ENCODE data around the gene ELANE.
"Not testable (repeated sequence)": the region's sequence is repeated elsewhere in the genome, so short reads cannot be mapped to it uniquely, and the experiment has no call there.

Gene ELANE

DNA sequence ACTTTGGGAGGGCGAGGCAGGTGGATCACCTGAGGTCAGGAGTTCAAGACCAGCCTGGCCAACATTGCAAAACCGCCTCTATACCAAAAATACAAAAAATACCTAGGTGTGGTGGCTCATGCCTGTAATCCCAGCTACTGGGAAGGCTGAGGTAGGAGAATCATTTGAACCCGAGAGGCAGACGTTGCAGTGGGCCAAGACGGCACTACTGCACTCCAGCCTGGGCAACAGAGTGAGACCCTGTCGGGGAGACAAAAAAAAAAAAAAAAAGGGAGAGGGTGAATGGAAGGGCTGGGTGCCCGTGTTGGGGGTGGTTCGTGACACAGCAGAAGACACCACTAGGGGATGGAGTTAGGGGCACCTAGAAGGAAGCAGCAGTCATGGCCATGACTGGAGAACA lies 18.2 kb downstream of the ELANE start:
- Mint-ChIP-seq H3K9me3 (no peaks in the 10 kb centered on the region), H3K36me3 (ENCODE audit: low read depth) (peaks cover 81% of the 10 kb centered on the region), H3K4me1 (ENCODE audit: low read depth) (peaks cover 32% of the 10 kb centered on the region), H3K27ac (no peak overlapping the region), H3K4me3 (no peak overlapping the region), H3K27me3 (no peaks in the 10 kb centered on the region)
- intact Hi-C loops (cut with micrococcal nuclease), result no loop called here

DNA sequence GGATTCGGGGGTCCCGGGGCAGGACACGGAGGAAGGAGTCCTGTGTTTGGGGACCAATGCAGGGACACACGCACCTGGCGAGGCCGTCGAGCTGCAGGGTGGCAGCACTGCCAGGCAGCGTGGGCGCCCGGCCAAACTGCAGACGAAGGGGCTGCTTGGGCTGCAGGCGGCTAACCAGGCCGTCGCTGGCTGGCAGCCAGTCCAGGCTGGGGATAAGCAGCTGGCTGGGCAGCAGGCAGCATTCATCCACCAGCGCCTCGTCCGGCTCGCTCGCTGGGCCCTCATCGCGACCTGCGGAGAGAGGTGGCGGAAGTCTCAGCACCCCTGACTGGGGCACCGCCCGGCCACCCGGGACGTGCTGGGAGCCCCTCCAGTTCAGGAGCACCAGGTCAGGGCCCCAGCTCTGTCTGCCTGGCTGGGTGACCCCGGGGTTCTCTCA lies 18.9 kb downstream of the ELANE start:
- Mint-ChIP-seq H3K36me3 (ENCODE audit: low read depth) (peaks cover 82% of the 10 kb centered on the region), H3K4me1 (ENCODE audit: low read depth) (peaks cover 32% of the 10 kb centered on the region), H3K4me3 (no peak overlapping the region), H3K27me3 (no peaks in the 10 kb centered on the region), H3K27ac (peak overlapping the region; percentile 53), H3K9me3 (no peaks in the 10 kb centered on the region)
- intact Hi-C loops (cut with micrococcal nuclease), result no loop called here

DNA sequence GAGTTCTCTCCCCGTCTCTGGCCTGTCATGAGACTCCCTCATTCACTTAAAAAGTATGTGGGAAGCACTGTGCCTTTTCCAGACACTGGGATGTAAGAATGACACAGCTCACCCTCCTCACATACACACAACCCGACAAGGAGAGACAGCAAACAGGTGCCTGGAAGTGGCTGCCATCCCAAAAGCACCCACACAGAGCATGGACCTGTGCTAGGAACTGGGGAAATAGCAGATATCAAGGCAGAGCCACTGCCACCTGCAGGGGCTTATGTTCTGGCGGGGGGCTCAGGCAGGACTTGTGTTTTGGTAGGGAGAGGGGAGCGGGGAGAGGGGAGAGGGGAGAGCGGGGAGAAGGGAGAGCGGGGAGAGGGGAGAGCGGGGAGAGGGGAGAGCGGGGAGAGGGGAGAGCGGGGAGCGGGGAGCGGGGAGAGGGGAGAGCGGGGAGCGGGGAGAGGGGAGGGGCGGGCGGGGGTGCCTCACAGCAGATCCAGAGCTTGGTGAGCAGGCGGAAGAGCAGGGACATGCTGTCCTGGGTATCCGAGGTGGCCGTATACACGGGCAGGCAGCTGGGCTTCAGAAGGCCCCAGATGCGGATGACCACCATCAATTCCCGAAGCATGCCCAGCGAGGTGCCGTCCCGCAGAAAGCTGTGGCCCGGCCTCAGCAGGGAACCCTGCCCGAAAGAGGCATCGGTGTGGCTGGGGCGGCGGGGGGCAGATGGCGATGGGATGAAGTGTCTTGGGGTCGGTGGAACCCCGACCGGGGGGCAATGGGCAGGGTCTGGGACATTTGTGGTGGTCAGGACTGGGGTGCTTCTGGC lies 19.6 kb downstream of the ELANE start:
- peak overlapping the region; percentile 83 for H3K27ac Mint-ChIP-seq
- H3K36me3 Mint-ChIP-seq (ENCODE audit: low read depth), result peaks cover 89% of the 10 kb centered on the region
- H3K27me3 Mint-ChIP-seq, result no peaks in the 10 kb centered on the region
- peak overlapping the region; percentile 75 for H3K4me3 Mint-ChIP-seq
- H3K9me3 Mint-ChIP-seq, result no peaks in the 10 kb centered on the region
- peaks cover 32% of the 10 kb centered on the region for H3K4me1 Mint-ChIP-seq (ENCODE audit: low read depth)
- intact Hi-C loops (cut with micrococcal nuclease), result no loop called here

DNA sequence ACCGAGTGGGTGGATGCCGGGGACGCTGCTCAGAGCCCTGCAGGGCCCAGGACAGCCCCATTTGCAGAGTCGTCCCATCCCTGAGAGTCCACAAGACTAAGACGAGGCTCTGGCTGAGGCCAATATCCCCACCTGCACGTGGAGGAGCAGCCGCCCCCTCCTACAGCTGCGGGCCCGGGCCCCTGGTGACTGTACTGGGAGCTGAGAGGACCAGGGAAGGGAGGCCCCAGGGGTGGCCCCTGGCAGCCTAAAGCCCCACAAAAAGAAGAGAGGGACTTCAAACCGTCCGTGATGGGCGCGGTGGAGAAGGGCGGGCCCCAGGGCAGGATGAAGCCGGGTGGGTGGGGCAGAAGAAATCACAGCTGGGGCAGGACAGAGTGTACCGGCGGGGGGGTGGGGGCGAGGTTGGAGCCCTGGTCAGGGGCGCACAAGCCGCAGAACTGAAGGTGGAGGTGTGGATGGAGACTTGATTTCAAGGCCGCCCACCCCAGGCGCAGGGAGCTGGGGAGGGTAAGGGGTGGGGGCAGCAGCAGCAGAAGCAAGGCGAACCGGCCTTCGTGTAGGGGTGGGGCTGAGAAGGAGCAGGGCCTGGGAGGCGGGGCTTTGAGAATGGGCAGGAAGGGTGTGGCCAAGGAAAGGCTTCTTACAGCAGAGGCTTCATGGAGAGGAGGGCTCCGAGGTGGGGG lies 20.3 kb downstream of the ELANE start:
- Mint-ChIP-seq H3K27me3 (no peaks in the 10 kb centered on the region), H3K9me3 (no peaks in the 10 kb centered on the region), H3K36me3 (ENCODE audit: low read depth) (peaks cover 89% of the 10 kb centered on the region), H3K4me3 (peak overlapping the region; percentile 75), H3K4me1 (ENCODE audit: low read depth) (peaks cover 28% of the 10 kb centered on the region), H3K27ac (peak overlapping the region; percentile 83)
- intact Hi-C loops (cut with micrococcal nuclease), result no loop called here

DNA sequence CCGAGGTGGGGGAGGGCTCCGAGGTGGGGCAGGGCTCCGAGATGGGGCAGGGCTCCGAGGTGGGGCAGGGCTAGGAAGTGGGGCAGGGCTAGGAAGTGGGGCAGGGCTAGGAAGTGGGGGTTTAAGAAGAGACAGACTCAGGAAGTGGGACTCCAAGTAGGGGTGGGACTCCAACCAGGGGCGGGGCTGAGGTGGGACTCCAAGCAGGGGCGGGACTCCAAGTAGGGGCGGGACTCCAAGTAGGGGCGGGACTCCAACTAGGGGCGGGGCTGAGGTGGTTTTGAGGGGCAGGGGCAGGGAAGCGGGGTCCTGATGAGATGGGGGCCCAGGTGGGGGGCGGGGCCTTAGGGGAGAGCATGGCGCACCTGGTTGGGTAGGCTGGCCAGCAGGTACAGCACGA lies 21.0 kb downstream of the ELANE start:
- H3K27me3 Mint-ChIP-seq, result no peaks in the 10 kb centered on the region
- peak overlapping the region; percentile 55 for H3K4me3 Mint-ChIP-seq
- H3K27ac Mint-ChIP-seq, result peak overlapping the region; percentile 83
- peaks cover 89% of the 10 kb centered on the region for H3K36me3 Mint-ChIP-seq (ENCODE audit: low read depth)
- H3K9me3 Mint-ChIP-seq, result no peaks in the 10 kb centered on the region
- intact Hi-C loops (cut with micrococcal nuclease), result no loop called here
- peaks cover 25% of the 10 kb centered on the region for H3K4me1 Mint-ChIP-seq (ENCODE audit: low read depth)

DNA sequence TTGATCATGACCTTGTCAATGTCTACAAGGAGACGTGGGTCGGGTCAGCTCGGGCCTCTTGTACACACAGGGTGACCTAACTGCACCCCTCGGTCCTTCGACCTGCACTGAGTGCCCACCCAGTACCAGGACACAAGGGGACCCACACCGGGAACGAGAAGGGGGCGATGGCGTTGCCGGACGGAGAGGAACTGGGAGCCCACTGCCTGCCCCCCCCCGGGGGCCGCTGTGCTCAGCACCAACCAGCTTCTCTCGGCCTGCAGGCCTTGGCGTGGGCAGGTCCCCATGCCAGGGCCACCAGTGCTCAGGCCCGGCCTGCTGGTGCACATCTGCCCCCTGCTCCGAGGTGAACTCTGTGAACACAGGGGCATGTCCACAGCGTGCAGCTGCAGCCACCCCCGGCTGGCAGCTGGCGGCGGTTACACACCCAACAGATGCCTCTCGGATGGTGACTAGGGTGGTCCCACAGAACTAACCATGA lies 21.5 kb downstream of the ELANE start:
- H3K36me3 Mint-ChIP-seq (ENCODE audit: low read depth), result peaks cover 89% of the 10 kb centered on the region
- no peaks in the 10 kb centered on the region for H3K27me3 Mint-ChIP-seq
- intact Hi-C loops (cut with micrococcal nuclease), result no loop called here
- H3K9me3 Mint-ChIP-seq, result no peaks in the 10 kb centered on the region
- H3K27ac Mint-ChIP-seq, result no peak overlapping the region
- no peak overlapping the region for H3K4me3 Mint-ChIP-seq
- H3K4me1 Mint-ChIP-seq (ENCODE audit: low read depth), result peaks cover 25% of the 10 kb centered on the region

DNA sequence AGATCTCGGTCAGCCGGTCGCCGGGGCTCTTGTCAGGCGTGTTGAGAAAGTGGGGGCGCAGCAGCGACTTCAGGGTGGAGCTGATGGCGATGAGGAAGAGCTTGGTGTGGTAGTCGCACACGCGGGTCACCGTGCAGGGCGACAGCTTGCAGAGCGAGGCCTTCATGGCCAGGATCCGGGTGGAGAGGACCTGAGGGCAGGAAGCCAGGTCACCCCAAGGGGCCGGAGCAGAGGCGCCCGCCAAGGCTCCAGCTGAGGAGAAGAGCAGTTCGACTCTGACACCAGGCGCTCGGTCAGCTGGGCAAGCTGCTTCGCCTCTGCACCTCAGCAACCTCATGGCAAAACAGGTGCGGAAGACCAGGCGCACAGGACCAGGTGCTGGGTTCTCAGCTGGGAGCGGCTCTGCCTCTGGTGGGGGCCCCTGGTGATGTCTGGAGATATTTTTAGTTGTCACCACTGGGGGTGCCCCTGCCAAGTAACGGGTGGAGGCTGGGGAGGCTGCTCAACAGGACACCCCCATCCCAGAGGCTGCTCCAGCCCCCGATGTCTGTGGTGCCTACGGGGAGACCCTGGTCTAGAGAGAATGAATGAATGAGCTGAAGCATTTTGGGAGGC lies 23.3 kb downstream of the ELANE start:
- intact Hi-C loops (cut with micrococcal nuclease), result no loop called here
- Mint-ChIP-seq H3K36me3 (ENCODE audit: low read depth) (peaks cover 89% of the 10 kb centered on the region), H3K27ac (no peak overlapping the region)

DNA sequence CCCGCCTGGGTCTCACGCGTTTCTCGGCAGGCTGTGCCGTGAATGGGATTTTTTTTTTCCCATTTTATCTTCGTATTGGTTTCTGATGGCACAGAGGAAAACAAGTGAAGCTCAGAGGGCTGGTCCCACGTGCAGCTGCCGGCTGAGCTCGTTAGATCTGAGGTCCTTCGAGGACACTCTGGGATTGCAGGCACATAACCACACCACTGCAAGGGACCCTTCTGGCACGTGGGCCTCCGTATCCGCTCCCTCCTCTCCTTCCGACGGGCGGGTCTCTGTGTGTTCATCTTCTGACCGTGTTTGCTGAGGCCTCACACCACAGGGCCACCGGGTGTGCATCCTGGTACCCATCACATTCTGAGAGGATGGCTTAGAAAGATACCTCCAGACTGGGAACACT lies 24.0 kb downstream of the ELANE start:
- Mint-ChIP-seq H3K9me3 (no peaks in the 10 kb centered on the region), H3K4me1 (ENCODE audit: low read depth) (peaks cover 10% of the 10 kb centered on the region), H3K4me3 (no peak overlapping the region), H3K27ac (no peak overlapping the region), H3K36me3 (ENCODE audit: low read depth) (peaks cover 89% of the 10 kb centered on the region), H3K27me3 (no peaks in the 10 kb centered on the region)
- intact Hi-C loops (cut with micrococcal nuclease), result no loop called here

More for the DNA sequence above, 23.3 kb downstream of the ELANE start:
- H3K27me3 Mint-ChIP-seq, result no peaks in the 10 kb centered on the region
- no peaks in the 10 kb centered on the region for H3K9me3 Mint-ChIP-seq
- H3K4me3 Mint-ChIP-seq, result no peak overlapping the region
- peaks cover 15% of the 10 kb centered on the region for H3K4me1 Mint-ChIP-seq (ENCODE audit: low read depth)

DNA sequence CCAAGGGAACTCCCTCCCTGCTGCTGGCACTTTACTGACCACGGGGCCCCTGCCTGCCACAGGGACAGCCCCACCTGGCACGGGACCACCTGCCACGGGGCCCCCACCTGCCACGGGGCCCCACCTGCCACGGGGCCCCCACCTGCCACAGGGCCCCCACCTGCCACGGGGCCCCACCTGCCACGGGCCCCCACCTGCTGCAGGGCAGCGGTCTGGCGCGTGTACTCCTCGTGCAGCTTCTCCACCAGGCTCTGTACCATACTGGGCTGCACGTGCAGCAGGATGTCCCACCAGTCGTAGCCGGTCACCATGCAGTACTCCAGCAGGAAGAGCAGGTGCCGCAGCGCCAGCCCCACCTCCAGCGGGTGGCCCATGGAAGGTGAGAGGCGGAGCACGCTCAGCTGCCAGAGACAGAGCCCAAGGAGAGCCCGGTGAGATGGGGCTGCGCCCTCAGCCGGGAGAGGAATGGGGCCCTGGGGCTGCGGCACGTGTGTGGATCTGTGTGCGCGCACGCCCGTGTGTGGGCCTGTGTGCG lies 24.7 kb downstream of the ELANE start:
- intact Hi-C loops (cut with micrococcal nuclease), result no loop called here
- H3K36me3 Mint-ChIP-seq (ENCODE audit: low read depth), result peaks cover 89% of the 10 kb centered on the region
- H3K27me3 Mint-ChIP-seq, result no peaks in the 10 kb centered on the region
- peaks cover 9% of the 10 kb centered on the region for H3K4me1 Mint-ChIP-seq (ENCODE audit: low read depth)
- H3K4me3 Mint-ChIP-seq, result no peak overlapping the region
- no peak overlapping the region for H3K27ac Mint-ChIP-seq
- H3K9me3 Mint-ChIP-seq, result no peaks in the 10 kb centered on the region

DNA sequence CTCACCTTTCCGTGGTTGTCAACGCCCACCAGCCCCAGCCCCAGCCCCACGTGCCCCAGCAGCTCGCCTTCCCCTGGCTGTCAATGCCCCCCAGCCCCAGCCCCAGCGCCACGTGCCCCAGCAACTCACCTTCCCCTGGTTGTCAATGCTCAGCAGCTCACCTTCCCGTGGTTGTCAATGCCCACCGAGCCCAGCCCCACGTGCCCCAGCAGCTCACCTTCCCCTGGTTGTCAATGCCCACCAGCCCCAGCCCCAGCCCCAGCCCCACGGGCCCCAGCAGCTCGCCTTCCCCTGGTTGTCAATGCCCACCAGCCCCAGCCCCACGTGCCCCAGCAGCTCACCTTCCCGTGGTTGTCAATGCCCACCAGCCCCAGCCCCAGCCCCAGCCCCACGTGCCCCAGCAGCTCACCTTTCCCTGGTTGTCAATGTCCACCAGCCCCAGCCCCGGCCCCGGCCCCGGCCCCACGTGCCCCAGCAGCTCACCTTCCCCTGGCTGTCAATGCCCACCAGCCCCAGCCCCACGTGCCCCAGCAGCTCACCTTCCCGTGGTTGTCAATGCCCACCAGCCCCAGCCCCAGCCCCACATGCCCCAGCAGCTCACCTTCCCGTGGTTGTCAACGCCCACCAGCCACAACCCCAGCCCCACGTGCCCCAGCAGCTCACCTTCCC lies 26.0 kb downstream of the ELANE start:
- intact Hi-C loops (cut with micrococcal nuclease); H3K4me3 Mint-ChIP-seq; H3K9me3 Mint-ChIP-seq; H3K4me1 Mint-ChIP-seq (ENCODE audit: low read depth); H3K27ac Mint-ChIP-seq; H3K27me3 Mint-ChIP-seq: not testable (repeated sequence)
- H3K36me3 Mint-ChIP-seq (ENCODE audit: low read depth), result peaks cover 94% of the 10 kb centered on the region

DNA sequence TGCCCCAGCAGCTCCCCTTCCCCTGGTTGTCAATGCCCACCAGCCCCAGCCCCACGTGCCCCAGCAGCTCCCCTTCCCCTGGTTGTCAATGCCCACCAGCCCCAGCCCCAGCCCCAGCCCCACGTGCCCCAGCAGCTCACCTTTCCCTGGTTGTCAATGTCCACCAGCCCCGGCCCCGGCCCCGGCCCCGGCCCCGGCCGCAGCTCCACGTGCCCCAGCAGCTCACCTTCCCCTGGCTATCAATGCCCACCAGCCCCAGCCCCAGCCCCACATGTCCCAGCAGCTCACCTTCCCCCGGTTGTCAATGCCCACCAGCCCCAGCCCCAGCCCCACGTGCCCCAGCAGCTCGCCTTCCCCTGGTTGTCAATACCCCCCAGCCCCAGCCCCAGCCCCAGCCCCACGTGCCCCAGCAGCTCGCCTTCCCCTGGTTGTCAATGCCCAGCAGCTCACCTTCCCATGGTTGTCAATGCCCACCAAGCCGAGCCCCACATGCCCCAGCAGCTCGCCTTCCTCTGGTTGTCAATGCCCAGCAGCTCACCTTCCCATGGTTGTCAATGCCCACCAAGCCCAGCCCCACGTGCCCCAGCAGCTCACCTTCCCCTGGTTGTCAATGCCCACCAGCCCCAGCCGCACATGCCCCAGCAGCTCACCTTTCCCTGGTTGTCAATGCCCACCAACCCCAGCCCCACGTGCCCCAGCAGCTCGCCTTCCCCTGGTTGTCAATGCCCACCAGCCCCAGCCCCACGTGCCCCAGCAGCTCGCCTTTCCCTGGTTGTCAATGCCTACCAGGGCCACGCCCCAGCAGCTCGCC lies 26.9 kb downstream of the ELANE start:
- not testable (repeated sequence) for H3K27ac Mint-ChIP-seq, H3K4me3 Mint-ChIP-seq

DNA sequence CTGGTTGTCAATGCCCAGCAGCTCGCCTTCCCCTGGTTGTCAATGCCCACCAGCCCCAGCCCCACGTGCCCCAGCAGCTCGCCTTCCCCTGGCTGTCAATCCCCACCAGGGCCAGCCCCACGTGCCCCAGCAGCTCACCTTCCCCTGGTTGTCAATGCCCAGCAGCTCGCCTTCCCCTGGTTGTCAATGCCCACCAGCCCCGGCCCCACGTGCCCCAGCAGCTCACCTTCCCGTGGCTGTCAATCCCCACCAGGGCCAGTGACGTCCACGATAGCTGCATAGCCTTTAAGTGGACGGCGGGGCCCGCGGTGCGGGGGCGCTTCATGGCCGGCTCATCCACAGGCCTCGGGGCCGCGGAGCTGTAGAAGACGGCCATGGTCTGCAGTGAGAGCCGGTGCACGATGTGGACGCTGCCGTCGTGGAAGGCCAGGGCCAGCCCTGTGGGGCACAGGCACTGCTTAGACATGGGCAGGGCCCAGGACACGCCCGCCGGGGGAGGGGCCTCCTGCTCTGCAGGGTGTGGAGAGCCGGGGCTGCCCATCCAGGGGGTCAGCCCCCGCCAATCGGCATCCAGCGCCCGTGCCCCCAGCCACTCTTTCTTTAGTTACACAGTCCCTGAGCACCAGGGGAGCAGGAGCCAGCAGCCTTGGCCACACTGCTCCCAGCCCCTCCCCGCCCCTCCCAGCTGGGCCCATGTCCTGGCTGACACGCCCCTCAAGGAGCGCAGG lies 27.8 kb downstream of the ELANE start:
- H3K27me3 Mint-ChIP-seq, result no peaks in the 10 kb centered on the region
- intact Hi-C loops (cut with micrococcal nuclease), result no loop called here
- no peak overlapping the region for H3K27ac Mint-ChIP-seq
- H3K4me1 Mint-ChIP-seq (ENCODE audit: low read depth), result no peaks in the 10 kb centered on the region
- no peak overlapping the region for H3K4me3 Mint-ChIP-seq
- no peaks in the 10 kb centered on the region for H3K9me3 Mint-ChIP-seq
- peaks cover 100% of the 10 kb centered on the region for H3K36me3 Mint-ChIP-seq (ENCODE audit: low read depth)

More for the DNA sequence above, 26.9 kb downstream of the ELANE start:
- H3K4me1 Mint-ChIP-seq (ENCODE audit: low read depth); intact Hi-C loops (cut with micrococcal nuclease); H3K27me3 Mint-ChIP-seq; H3K9me3 Mint-ChIP-seq: not testable (repeated sequence)
- peaks cover 100% of the 10 kb centered on the region for H3K36me3 Mint-ChIP-seq (ENCODE audit: low read depth)
